ENCODE data around the gene LCNL1.
A peak's percentile ranks its signal among the peaks of the same experiment; 100 is the strongest.

LCNL1 gene

GRCh38 chr9:137027369-137028262, 44.8 kb downstream of the LCNL1 start, which contains the start of gene ABCA2:
TSS of gene ABCA2 (minus strand) at chr9:137028237. CDS start at chr9:137028140, 97 bp downstream.
- no peak for DNase-seq (ENCODE audit: low read depth)
- no peak for TF ChIP-seq CTCF (IDR thresholded peaks at IDR 0.05; ENCODE audit: control insufficient read depth, extremely low read depth, insufficient read depth)
- H3K4me3 ChIP-seq (ENCODE audit: low read depth, low read length) = peak within 1 kb of the TSS; percentile 75

GRCh38 chr9:137028263-137029057, 45.7 kb downstream of the LCNL1 start:
- TF ChIP-seq CTCF (IDR thresholded peaks at IDR 0.05; ENCODE audit: control insufficient read depth, extremely low read depth, insufficient read depth) = peak; percentile 76

GRCh38 chr9:137029058-137029936, 46.5 kb downstream of the LCNL1 start:
- peak overlapping the region; percentile 56 for H3K4me3 ChIP-seq (ENCODE audit: low read depth, low read length)
- peak; percentile 97 for TF ChIP-seq CTCF (IDR thresholded peaks at IDR 0.05; ENCODE audit: control insufficient read depth, extremely low read depth, insufficient read depth)
- DNase-seq (ENCODE audit: low read depth) = no peak

More at GRCh38 chr9:137028263-137029057, 45.7 kb downstream of the LCNL1 start:
- H3K4me3 ChIP-seq (ENCODE audit: low read depth, low read length) = peak overlapping the region; percentile 56
- no peak for DNase-seq (ENCODE audit: low read depth)

- DNase-seq (ENCODE audit: low read depth) = no peak
- TF ChIP-seq CTCF (IDR thresholded peaks at IDR 0.05; ENCODE audit: control insufficient read depth, extremely low read depth, insufficient read depth) = no peak
- H3K4me3 ChIP-seq (ENCODE audit: low read depth, low read length) = no peak overlapping the region
Measured at GRCh38 chr9:137030006-137030405, 47.2 kb downstream of the LCNL1 start.

- DNase-seq (ENCODE audit: low read depth) = no peak
- no peak for TF ChIP-seq CTCF (IDR thresholded peaks at IDR 0.05; ENCODE audit: control insufficient read depth, extremely low read depth, insufficient read depth)
- H3K4me3 ChIP-seq (ENCODE audit: low read depth, low read length) = no peak overlapping the region
Measured at GRCh38 chr9:137030538-137031527, 48.0 kb downstream of the LCNL1 start.

All from LNCaP clone FGC (cell line).